KOPT-K1 (cell line): ENCODE measurements around the gene R3HCC1L.

Source experiments
- H3K27ac ChIP-seq: fragments of 200-600 bp; sonication (generic); 2 replicates; pipeline ENCODE4 v1.5.1; 2016; ENCODE audit warnings: antibody characterized with exemption, mild to moderate bottlenecking, low read depth, low read length; ENCODE audit not compliant: poor library complexity, severe bottlenecking
- H3K36me3 ChIP-seq: fragments of 200-600 bp; sonication (generic); 2 replicates; pipeline ENCODE4 v1.5.1; 2017; ENCODE audit warnings: antibody characterized with exemption, mild to moderate bottlenecking, low read length, moderate library complexity; ENCODE audit not compliant: insufficient read depth
- H3K9me3 ChIP-seq: fragments of 200-600 bp; sonication (generic); 2 replicates; pipeline ENCODE4 v1.5.1; 2017; ENCODE audit warnings: antibody characterized with exemption, low read length, mild to moderate bottlenecking; ENCODE audit not compliant: insufficient read depth, poor library complexity, severe bottlenecking

R3HCC1L gene

GRCh38 chr10:98270786-98271185, 136.3 kb downstream of the R3HCC1L start:
- no peaks in the 10 kb centered on the region for H3K9me3 ChIP-seq
- H3K27ac ChIP-seq = no peak overlapping the region
- H3K36me3 ChIP-seq = no peaks in the 10 kb centered on the region

- H3K9me3 ChIP-seq = no peaks in the 10 kb centered on the region
- no peaks in the 10 kb centered on the region for H3K36me3 ChIP-seq
- H3K27ac ChIP-seq = no peak overlapping the region
Measured at GRCh38 chr10:98272245-98272644, 137.8 kb downstream of the R3HCC1L start.

GRCh38 chr10:98272656-98273055, 138.2 kb downstream of the R3HCC1L start:
- Histone ChIP-seq H3K9me3 (no peaks in the 10 kb centered on the region), H3K36me3 (no peaks in the 10 kb centered on the region)

GRCh38 chr10:98273057-98273850, 138.8 kb downstream of the R3HCC1L start:
- Histone ChIP-seq H3K36me3 (no peaks in the 10 kb centered on the region), H3K9me3 (peaks cover 3% of the 10 kb centered on the region), H3K27ac (no peak overlapping the region)

More at GRCh38 chr10:98272656-98273055, 138.2 kb downstream of the R3HCC1L start:
- no peak overlapping the region for H3K27ac ChIP-seq

- H3K9me3 ChIP-seq = peaks cover 3% of the 10 kb centered on the region
- no peaks in the 10 kb centered on the region for H3K36me3 ChIP-seq
- H3K27ac ChIP-seq = no peak overlapping the region
Measured at GRCh38 chr10:98274562-98274961, 140.1 kb downstream of the R3HCC1L start.

- Histone ChIP-seq H3K27ac (no peak overlapping the region), H3K36me3 (no peaks in the 10 kb centered on the region), H3K9me3 (peaks cover 3% of the 10 kb centered on the region)
Measured at GRCh38 chr10:98276311-98276710, 141.9 kb downstream of the R3HCC1L start.

- peaks cover 12% of the 10 kb centered on the region for H3K9me3 ChIP-seq
- H3K36me3 ChIP-seq = no peaks in the 10 kb centered on the region
- no peak overlapping the region for H3K27ac ChIP-seq
Measured at GRCh38 chr10:98285416-98285815, 151.0 kb downstream of the R3HCC1L start.

GRCh38 chr10:98286419-98286818, 152.0 kb downstream of the R3HCC1L start:
- Histone ChIP-seq H3K9me3 (peaks cover 12% of the 10 kb centered on the region), H3K36me3 (no peaks in the 10 kb centered on the region), H3K27ac (no peak overlapping the region)

- Histone ChIP-seq H3K36me3 (no peaks in the 10 kb centered on the region), H3K9me3 (peaks cover 3% of the 10 kb centered on the region), H3K27ac (no peak overlapping the region)
Measured at GRCh38 chr10:98287321-98287720, 152.9 kb downstream of the R3HCC1L start.

- Histone ChIP-seq H3K9me3 (no peaks in the 10 kb centered on the region), H3K36me3 (no peaks in the 10 kb centered on the region), H3K27ac (no peak overlapping the region)
Measured at GRCh38 chr10:98289802-98290209, 155.3 kb downstream of the R3HCC1L start.

GRCh38 chr10:98292971-98293370, 158.5 kb downstream of the R3HCC1L start:
- Histone ChIP-seq H3K9me3 (no peaks in the 10 kb centered on the region), H3K36me3 (no peaks in the 10 kb centered on the region), H3K27ac (no peak overlapping the region)

GRCh38 chr10:98293550-98294269, 159.3 kb downstream of the R3HCC1L start:
- H3K36me3 ChIP-seq = no peaks in the 10 kb centered on the region
- H3K27ac ChIP-seq = no peak overlapping the region
- no peaks in the 10 kb centered on the region for H3K9me3 ChIP-seq

GRCh38 chr10:98294270-98294627, 159.8 kb downstream of the R3HCC1L start:
- Histone ChIP-seq H3K9me3 (no peaks in the 10 kb centered on the region), H3K36me3 (no peaks in the 10 kb centered on the region), H3K27ac (no peak overlapping the region)
